K562 (cell line): Measurements from ENCODE around the gene NECTIN2.

ENCODE experiments used
- BRD4 ChIP-seq: fragments of 200-600 bp; sonication (generic); IDR thresholded peaks from 2 replicates; pipeline ENCODE4 v1.6.1; 2017; ENCODE audit warnings: inconsistent platforms
- CTCF ChIP-seq, 3 experiments: IDR thresholded peaks in 2 of 3; conservative IDR thresholded peaks in 1 of 3; 2 replicates each; pipeline ENCODE4 v1.5.1; 2011 to 2012; ENCODE audit warnings: low read length in 3 of 3, mild to moderate bottlenecking in 3 of 3, control low read depth in 2 of 3, improper control_type of control experiment in 1 of 3, inconsistent platforms in 1 of 3, low read depth in 1 of 3, mixed read lengths in 1 of 3, moderate library complexity in 1 of 3; ENCODE audit not compliant: insufficient read depth in 2 of 3
- POLR2A ChIP-seq: fragments of 450-650 bp; conservative IDR thresholded peaks from 2 replicates; pipeline ENCODE4 v1.6.1; 2016
- WHSC1 ChIP-seq: IDR thresholded peaks from one replicate; pipeline ENCODE4 v1.6.1; 2012; ENCODE audit warnings: low read length, control low read depth, inconsistent platforms
- ZNF253 ChIP-seq: fragments of 250-450 bp; sonication (Bioruptor Pico); conservative IDR thresholded peaks from 2 replicates; pipeline ENCODE4 v1.6.1; 2021; ENCODE audit warnings: mild to moderate bottlenecking

GRCh38 chr19:44814517-44814916 is 31.6 kb upstream of the NECTIN2 start:
- TF ChIP-seq WHSC1 = no peak
- TF ChIP-seq POLR2A = no peak
- no peak for TF ChIP-seq CTCF (IDR thresholded peaks at IDR 0.05 in 2 of 3, conservative IDR thresholded peaks at IDR 0.05 in 1 of 3; ENCODE audit: insufficient read depth in 2 of 3, low read depth in 1 of 3, low read length in 3 of 3)
- TF ChIP-seq BRD4 = no peak
- no peak for TF ChIP-seq ZNF253
